Gastroesophageal sphincter (tissue), 4 donors: ENCODE data around the gene KIF5C. TPM values are rescaled to one million over a fixed set of nuclear protein-coding genes. Genes with fewer than 3 reads are reported as not detected.

Experiments used
- ATAC-seq: fragments of 150-250 bp; one replicate; pipeline ENCODE4 v1.9.1; 2016; ENCODE audit warnings: mild to moderate bottlenecking, moderate library complexity
- H3K27ac ChIP-seq, 4 donors: fragments of 200-600 bp; sonication (generic) in 3 of 4; 1 replicate in 3 of 4; 2 replicates in 1 of 4; pipeline ENCODE4 v1.5.1; 2016 to 2019
- H3K27me3 ChIP-seq: fragments of 200-600 bp; sonication (generic); one replicate; pipeline ENCODE4 v1.5.1; 2019
- H3K36me3 ChIP-seq, 2 donors: fragments of 200-600 bp; sonication (generic); one replicate each; pipeline ENCODE4 v1.5.1; 2019; ENCODE audit warnings: control low read depth in 1 of 2
- H3K4me1 ChIP-seq, 3 donors: fragments of 200-600 bp; sonication (generic); 1 replicate in 2 of 3; 2 replicates in 1 of 3; pipeline ENCODE4 v1.5.1; 2016 to 2019; ENCODE audit warnings: control low read depth in 2 of 3
- H3K4me3 ChIP-seq, 2 donors: fragments of 200-600 bp; sonication (generic); one replicate each; pipeline ENCODE4 v1.5.1; 2019; ENCODE audit warnings: mild to moderate bottlenecking in 1 of 2, moderate library complexity in 1 of 2
- H3K9me3 ChIP-seq, 3 donors: fragments of 200-600 bp; sonication (generic); one replicate each; pipeline ENCODE4 v1.5.1; 2017 to 2019; ENCODE audit warnings: control low read depth in 2 of 3
- EP300 ChIP-seq: sonication (generic); formaldehyde crosslinking; IDR thresholded peaks from one replicate; pipeline ENCODE4 v1.6.1; 2017; ENCODE audit warnings: antibody characterized with exemption, mild to moderate bottlenecking
- POLR2A ChIP-seq, 2 donors: fragments of 450-650 bp; IDR thresholded peaks; one replicate each; pipeline ENCODE4 v1.6.1; 2017; ENCODE audit warnings: antibody characterized with exemption in 2 of 2, mild to moderate bottlenecking in 2 of 2, moderate library complexity in 1 of 2
- POLR2AphosphoS5 ChIP-seq: sonication (generic); formaldehyde crosslinking; IDR thresholded peaks from one replicate; pipeline ENCODE4 v1.6.1; 2017; ENCODE audit warnings: antibody characterized with exemption
- WGBS, 2 donors: methylation state at CpG; one replicate each; pipeline ENCODE4 v1.1.5; 2018; ENCODE audit warnings: low coverage in 1 of 2; 5-methylcytosine and 5-hydroxymethylcytosine counted together
- total RNA-seq, 4 donors: library from RNA; depleted of rRNA; stranded (reverse); fragments of >200 nt; gene quantifications; one replicate each; pipeline ENCODE4 v1.1.0, GENCODE V29; 2016
- TF ChIP-seq, protein P1 (sequence below), 4 experiments: fragments of 200-600 bp in 2 of 4; fragments of 450-650 bp in 2 of 4; sonication (generic) in 1 of 4; IDR thresholded peaks; one replicate each; pipeline ENCODE4 v1.5.1; 2017 to 2019; ENCODE audit warnings: antibody characterized with exemption in 4 of 4, mild to moderate bottlenecking in 2 of 4, moderate library complexity in 2 of 4

Gene KIF5C
- total RNA-seq, 4 donors from 2014 or later, result 3.3 to 6.6 (median 4.5) TPM

DNA sequence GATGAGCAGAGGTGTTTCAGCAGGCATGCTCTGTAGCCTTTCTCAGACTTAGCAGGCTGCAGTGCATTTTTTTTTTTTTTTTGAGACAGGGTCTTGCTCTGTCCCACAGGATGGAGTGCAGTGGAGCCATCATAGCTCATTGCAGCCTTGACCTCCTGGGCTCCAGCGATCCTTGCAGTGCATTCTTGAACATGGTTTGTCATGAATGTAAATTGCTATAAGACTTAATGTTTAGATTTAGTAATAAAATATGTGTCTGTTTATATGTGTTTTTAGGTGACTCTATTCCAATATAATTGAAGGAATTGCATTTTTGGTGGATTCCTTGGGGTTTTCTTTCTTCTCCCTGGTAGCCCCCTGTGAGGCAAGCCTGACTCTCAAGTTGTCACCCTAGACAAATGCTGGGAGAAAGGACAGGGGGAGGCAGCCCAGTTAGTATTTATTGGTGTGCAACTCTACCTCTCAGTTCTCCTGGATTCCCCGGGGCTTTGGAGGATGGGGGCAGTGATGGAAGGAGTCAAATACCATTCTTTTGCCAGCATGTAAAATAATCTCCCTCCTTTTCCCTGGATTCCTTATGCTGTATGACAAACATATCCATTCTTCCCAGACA lies 186.2 kb downstream of the KIF5C start:
- peaks cover 0 to 10% (median 0%) of the 10 kb centered on the region in 3 donors for H3K4me1 ChIP-seq
- WGBS, 2 donors, result 59 to 78% methylated on average over 1 to 2 of the region's 2 CpGs

DNA sequence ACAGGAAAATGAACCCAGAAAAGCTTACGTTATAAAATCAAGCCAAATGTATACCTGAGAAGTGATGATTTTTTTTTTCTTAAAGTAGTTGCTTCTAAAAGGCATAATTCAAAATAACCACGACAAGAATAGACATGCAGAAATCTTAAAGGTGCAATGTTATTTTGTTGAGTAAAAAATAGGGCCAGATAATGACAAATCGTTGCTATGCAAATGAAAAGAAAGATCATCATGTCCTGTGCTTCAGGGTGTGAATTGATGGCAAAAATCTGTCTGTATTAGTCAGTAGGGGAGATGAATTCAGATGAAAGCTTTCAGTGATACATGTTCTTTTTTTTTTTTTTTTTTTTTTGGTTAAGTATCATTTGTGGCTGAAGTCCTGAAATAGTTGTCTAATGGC lies 187.5 kb downstream of the KIF5C start:
- Histone ChIP-seq H3K4me1 (peaks cover 0 to 10% (median 0%) of the 10 kb centered on the region in 3 donors), H3K4me3 (no peak overlapping the region), H3K27me3 (no peaks in the 10 kb centered on the region), H3K36me3 (no peaks in the 10 kb centered on the region), H3K9me3 (no peaks in the 10 kb centered on the region), H3K27ac (no peak overlapping the region)
- no peak for TF ChIP-seq POLR2A (IDR thresholded peaks at IDR 0.05)
- no peak for TF ChIP-seq POLR2AphosphoS5
- TF ChIP-seq, protein P1, sequence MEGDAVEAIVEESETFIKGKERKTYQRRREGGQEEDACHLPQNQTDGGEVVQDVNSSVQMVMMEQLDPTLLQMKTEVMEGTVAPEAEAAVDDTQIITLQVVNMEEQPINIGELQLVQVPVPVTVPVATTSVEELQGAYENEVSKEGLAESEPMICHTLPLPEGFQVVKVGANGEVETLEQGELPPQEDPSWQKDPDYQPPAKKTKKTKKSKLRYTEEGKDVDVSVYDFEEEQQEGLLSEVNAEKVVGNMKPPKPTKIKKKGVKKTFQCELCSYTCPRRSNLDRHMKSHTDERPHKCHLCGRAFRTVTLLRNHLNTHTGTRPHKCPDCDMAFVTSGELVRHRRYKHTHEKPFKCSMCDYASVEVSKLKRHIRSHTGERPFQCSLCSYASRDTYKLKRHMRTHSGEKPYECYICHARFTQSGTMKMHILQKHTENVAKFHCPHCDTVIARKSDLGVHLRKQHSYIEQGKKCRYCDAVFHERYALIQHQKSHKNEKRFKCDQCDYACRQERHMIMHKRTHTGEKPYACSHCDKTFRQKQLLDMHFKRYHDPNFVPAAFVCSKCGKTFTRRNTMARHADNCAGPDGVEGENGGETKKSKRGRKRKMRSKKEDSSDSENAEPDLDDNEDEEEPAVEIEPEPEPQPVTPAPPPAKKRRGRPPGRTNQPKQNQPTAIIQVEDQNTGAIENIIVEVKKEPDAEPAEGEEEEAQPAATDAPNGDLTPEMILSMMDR (IDR thresholded peaks at IDR 0.05), result no peak
- no peak for TF ChIP-seq EP300
- ATAC-seq, result no peak
- 58 to 64% methylated on average over 2 to 3 of the region's 3 CpGs for WGBS, 2 donors

More for the DNA sequence above, 186.2 kb downstream of the KIF5C start:
- H3K27ac ChIP-seq, result no peak overlapping the region
- H3K4me3 ChIP-seq, result no peak overlapping the region
- H3K9me3 ChIP-seq, result no peaks in the 10 kb centered on the region
- H3K36me3 ChIP-seq, result no peaks in the 10 kb centered on the region
- no peak for ATAC-seq
- no peak for TF ChIP-seq POLR2A (IDR thresholded peaks at IDR 0.05)
- TF ChIP-seq POLR2AphosphoS5, result no peak
- TF ChIP-seq, protein P1 (IDR thresholded peaks at IDR 0.05), result no peak
- no peak for TF ChIP-seq EP300
- peaks cover 1% of the 10 kb centered on the region for H3K27me3 ChIP-seq

DNA sequence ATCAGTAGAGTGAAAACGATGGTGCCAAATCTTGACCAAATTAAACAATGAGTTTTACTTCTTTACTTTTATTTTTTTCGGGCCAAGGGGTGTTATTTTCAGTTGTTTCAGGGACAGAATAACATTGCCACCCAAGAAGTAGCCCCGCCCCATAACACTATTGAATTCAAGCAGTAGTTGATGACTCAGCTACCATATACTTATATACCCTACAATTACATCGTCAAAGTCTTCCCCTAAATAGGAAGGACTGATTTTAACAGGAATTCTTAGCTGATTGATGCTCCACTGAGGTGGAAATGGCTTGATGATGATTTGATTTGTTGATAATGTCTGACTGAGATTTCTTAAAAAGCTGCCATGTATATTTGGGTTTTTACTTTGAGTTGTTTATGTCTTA lies 188.2 kb downstream of the KIF5C start:
- no peak for TF ChIP-seq EP300
- no peak for TF ChIP-seq POLR2AphosphoS5
- TF ChIP-seq POLR2A (IDR thresholded peaks at IDR 0.05), result no peak
- TF ChIP-seq, protein P1 (IDR thresholded peaks at IDR 0.05), result no peak
- no peaks in the 10 kb centered on the region for H3K9me3 ChIP-seq
- H3K27ac ChIP-seq, result no peak overlapping the region
- WGBS, 2 donors, result 80 to 94% methylated on average over 3 to 4 of the region's 4 CpGs
- no peak for ATAC-seq
- H3K36me3 ChIP-seq, result no peaks in the 10 kb centered on the region
- H3K4me3 ChIP-seq, result no peak overlapping the region
- no peaks in the 10 kb centered on the region for H3K27me3 ChIP-seq
- H3K4me1 ChIP-seq, result peaks cover 0 to 10% (median 0%) of the 10 kb centered on the region in 3 donors

DNA sequence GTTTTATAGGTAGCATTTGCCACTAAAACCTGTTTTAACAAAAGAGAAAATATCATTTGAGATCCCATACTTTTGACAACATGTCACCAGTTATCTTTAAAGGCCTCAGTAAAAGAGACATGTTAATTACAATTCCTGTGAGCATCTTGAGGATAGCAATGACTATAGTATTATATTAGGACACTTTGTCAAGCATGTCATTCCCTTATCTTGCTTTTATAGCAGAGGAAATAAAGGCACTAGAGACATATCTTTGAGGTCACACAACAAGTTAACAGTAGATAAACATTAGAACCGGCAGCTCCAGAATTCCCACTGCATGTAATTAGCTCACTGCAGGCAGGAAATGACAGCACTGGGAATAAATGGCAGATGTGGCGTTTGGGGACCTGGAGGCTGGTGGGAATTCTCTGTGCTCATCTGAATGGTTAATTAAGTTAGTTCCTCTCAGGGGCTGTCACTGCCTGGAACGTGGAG lies 189.4 kb downstream of the KIF5C start:
- Histone ChIP-seq H3K4me1 (peaks cover 0 to 15% (median 0%) of the 10 kb centered on the region in 3 donors), H3K36me3 (no peaks in the 10 kb centered on the region), H3K9me3 (no peaks in the 10 kb centered on the region), H3K4me3 (no peak overlapping the region), H3K27me3 (no peaks in the 10 kb centered on the region), H3K27ac (no peak overlapping the region)
- TF ChIP-seq POLR2AphosphoS5 (no peak), POLR2A (IDR thresholded peaks at IDR 0.05) (no peak), EP300 (no peak)
- TF ChIP-seq, protein P1 (IDR thresholded peaks at IDR 0.05), result no peak
- no peak for ATAC-seq
- 14 to 36% methylated on average over 2 of the region's 3 CpGs for WGBS, 2 donors
